ENCODE data around the gene HID1.

Gene HID1

DNA sequence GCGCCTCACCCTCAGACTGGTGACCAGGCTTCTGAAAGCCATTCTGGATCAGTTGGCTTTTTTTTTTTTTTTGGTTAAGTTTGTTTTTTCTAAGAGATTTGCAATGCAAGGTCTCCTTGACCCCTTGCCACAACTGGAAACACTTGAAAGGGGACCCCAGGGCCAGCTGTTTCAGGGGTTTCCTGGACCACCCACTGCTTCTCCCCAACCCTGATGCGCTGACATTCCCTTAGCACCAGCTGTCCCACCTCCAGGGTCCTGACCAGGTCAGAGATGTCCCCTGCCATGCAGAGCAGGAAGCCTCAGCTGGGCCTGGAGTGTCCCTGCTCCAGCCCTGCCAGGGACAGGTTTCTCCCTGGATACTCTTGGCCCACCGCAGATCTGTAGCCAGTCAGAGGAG is 31.8 kb upstream of the HID1 start:
- TF ChIP-seq, protein P1, sequence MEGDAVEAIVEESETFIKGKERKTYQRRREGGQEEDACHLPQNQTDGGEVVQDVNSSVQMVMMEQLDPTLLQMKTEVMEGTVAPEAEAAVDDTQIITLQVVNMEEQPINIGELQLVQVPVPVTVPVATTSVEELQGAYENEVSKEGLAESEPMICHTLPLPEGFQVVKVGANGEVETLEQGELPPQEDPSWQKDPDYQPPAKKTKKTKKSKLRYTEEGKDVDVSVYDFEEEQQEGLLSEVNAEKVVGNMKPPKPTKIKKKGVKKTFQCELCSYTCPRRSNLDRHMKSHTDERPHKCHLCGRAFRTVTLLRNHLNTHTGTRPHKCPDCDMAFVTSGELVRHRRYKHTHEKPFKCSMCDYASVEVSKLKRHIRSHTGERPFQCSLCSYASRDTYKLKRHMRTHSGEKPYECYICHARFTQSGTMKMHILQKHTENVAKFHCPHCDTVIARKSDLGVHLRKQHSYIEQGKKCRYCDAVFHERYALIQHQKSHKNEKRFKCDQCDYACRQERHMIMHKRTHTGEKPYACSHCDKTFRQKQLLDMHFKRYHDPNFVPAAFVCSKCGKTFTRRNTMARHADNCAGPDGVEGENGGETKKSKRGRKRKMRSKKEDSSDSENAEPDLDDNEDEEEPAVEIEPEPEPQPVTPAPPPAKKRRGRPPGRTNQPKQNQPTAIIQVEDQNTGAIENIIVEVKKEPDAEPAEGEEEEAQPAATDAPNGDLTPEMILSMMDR (conservative IDR thresholded peaks at IDR 0.05): no peak
- no peak overlapping the region for H3K27ac ChIP-seq

DNA sequence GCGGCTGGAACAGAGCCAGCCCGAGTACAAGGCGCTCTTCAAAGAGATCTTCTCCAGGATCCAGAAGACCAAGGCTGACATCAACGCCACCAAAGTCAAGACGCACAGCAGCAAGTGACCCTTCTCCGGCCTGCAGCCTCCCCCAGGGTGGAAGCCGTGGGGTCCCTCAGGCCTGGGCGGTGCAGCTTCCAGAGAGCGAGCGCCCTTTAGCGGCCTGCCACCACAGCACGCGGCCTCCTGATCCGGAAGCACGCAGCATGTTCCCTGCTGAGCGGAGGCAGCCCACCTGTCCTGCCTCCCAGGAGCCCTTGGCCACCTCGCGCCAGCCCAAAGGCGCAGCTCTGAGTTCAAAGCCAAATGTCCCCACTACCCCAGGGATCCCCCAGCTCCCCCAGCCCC is 31.4 kb upstream of the HID1 start:
- TF ChIP-seq, protein P1 (conservative IDR thresholded peaks at IDR 0.05): no peak
- no peak overlapping the region for H3K27ac ChIP-seq

DNA sequence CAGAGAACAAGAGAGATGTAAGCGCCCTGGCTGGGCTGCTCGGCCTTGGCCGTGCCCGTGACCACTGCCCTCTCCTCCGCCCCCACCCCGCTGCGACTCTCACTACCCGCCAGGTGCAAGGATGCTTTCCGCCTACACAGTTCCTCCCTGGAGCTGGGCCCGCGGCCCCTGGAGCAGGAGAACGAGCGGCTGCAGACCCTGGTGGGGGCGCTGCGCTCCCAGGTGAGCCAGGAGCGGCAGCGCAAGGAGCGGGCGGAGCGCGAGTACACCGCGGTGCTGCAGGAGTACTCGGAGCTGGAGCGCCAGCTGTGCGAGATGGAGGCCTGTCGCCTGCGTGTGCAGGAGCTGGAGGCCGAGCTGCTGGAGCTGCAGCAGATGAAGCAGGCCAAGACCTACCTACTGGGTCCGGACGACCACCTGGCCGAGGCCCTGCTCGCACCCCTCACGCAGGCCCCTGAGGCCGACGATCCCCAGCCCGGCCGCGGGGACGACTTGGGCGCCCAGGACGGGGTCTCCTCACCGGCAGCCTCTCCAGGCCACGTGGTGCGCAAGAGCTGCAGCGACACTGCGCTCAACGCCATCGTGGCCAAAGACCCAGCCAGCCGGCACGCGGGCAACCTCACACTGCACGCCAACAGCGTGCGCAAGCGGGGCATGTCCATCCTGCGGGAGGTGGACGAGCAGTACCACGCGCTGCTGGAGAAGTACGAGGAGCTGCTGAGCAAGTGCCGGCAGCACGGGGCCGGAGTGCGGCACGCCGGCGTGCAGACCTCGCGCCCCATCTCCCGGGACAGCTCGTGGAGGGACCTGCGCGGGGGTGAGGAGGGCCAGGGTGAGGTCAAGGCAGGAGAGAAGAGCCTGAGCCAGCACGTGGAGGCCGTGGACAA is 30.8 kb upstream of the HID1 start:
- TF ChIP-seq, protein P1 (conservative IDR thresholded peaks at IDR 0.05): no peak
- no peak overlapping the region for H3K27ac ChIP-seq

DNA sequence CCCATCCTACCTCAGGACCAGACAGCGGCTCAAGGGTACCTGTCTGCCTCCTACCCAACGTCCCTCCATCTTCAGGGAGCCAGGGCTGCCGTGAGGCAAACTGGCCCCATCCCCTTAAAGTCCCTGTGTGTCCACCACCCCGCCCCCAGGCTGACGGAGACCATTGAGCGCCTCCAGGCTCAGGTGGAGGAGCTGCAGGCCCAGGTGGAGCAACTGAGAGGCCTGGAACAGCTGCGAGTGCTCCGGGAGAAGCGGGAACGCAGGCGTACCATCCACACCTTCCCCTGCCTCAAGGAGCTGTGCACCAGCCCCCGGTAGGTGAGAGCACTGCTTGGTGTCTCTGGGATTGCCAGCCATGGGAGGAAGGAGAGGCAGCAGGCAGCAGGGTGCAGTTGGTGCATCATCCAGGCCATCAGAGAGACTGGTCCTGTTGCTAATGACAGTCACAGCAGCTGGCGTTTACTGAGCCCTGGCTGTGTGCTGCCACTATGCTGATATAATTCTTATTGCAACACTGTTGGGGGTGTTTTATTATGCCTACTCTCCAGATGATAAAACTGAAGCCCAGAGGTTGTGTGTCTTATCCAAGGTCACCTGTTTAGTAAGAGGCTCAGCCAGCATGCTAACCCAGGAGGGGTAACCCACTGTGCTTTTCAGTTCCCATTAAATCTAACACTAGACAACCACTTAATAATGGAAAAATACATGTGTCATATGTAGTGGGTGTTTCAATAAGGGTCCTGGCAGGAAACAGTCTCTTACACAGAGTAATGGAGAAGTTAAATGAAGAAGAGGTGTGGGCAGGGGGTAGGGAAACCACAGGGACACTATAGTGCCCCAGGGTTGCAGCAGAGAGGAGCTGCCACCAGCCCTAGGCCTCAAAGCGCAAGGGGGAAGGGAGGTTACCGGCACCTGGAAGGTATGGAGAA is 29.6 kb upstream of the HID1 start:
- TF ChIP-seq, protein P1 (conservative IDR thresholded peaks at IDR 0.05): no peak
- no peak overlapping the region for H3K27ac ChIP-seq

DNA sequence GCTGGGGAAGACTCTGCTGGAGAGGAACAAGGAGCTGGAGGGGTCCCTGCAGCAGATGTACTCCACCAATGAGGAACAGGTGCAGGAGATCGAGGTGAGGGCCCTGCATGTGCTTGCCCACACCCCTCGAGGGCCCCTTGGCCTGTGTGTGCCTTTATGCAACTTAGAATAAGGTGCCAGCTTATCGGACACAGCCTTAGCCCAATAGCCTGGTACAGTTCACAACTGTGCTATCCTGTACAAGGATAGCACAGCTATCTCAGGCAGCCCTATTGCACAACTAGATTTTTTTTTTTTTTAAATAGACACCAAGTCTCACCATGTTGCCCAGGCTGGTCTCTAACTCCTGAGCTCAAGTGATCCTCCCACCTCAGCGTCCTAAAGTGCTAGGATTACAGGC is 27.0 kb upstream of the HID1 start:
- TF ChIP-seq, protein P1 (conservative IDR thresholded peaks at IDR 0.05): no peak
- H3K27ac ChIP-seq: no peak overlapping the region

DNA sequence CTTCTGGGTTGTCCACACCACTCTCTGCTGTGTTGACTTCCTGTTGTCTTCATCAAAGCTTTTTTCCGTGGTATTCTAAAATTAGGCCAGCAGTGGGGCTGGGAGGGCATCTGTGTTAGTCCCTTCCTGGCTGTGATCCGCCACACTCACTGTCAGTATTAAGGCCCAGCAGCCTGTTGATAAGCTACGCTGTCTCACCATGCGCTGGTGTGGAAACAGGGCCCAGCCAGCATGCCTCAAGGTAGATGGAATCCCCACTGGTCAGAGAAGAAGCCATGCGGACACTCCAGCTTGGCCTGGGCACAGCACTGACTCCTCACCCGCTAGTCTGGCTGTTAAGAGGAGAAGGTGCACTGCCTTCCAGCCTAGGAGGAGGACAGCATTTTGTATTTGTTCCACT is 26.2 kb upstream of the HID1 start:
- TF ChIP-seq, protein P1 (conservative IDR thresholded peaks at IDR 0.05): no peak
- H3K27ac ChIP-seq: no peak overlapping the region

DNA sequence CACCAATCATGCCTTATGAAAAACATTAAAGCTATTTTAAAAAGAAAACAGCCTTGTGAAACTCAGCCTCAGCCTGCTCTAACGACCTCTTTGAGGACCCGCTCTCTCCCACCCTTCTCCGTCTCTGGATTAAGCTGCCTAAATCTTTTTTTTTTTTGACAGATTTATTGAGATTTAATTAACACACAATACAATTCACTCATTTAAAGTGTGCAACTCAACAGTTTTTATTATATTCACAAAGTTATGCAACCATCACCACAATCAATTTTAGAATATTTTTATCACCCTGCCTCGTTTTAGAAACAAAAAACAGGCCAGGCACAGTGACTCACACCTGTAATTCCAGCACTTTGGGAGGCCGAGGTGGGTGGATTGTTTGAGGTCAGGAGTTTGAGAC is 23.3 kb upstream of the HID1 start:
- TF ChIP-seq, protein P1 (conservative IDR thresholded peaks at IDR 0.05): no peak
- H3K27ac ChIP-seq: no peak overlapping the region

All from VCaP (cell line).